Activated T-cell treated with anti-CD3 and anti-CD28 coated beads, Interleukin-2, amount 50 U/mL, for 24 hours (primary cell): ENCODE results near the gene NANOG.
"Not testable (repeated sequence)": the region's sequence is repeated elsewhere in the genome, so short reads cannot be mapped to it uniquely, and the experiment has no call there.

Experiments
- DNase-seq: peaks from one replicate; pipeline ENCODE4 v3.0.0-alpha.2; 2020
- H3K27ac Mint-ChIP-seq: 2 replicates; pipeline ENCODE4 v1.8.0; 2020; ENCODE audit warnings: mild to moderate bottlenecking, mixed read lengths
- H3K27me3 Mint-ChIP-seq: 2 replicates; pipeline ENCODE4 v1.8.0; 2020; ENCODE audit warnings: mixed read lengths
- H3K36me3 Mint-ChIP-seq: 2 replicates; pipeline ENCODE4 v1.8.0; 2020; ENCODE audit warnings: low read depth, mixed read lengths
- H3K4me1 Mint-ChIP-seq: 2 replicates; pipeline ENCODE4 v1.8.0; 2020; ENCODE audit warnings: low read depth, mixed read lengths
- H3K4me3 Mint-ChIP-seq: 2 replicates; pipeline ENCODE4 v1.8.0; 2020; ENCODE audit warnings: mild to moderate bottlenecking, moderate library complexity, mixed read lengths
- H3K9me3 Mint-ChIP-seq: 2 replicates; pipeline ENCODE4 v1.8.0; 2020; ENCODE audit warnings: mixed read lengths

Gene NANOG

GRCh38 chr12:7787574-7788293 lies 1.5 kb upstream of the NANOG start:
- Mint-ChIP-seq H3K36me3 (no peaks in the 10 kb centered on the region), H3K27me3 (peaks cover 21% of the 10 kb centered on the region), H3K4me3 (no peak overlapping the region), H3K9me3 (no peaks in the 10 kb centered on the region), H3K4me1 (no peaks in the 10 kb centered on the region), H3K27ac (no peak overlapping the region)
- DNase-seq: no peak

DNA sequence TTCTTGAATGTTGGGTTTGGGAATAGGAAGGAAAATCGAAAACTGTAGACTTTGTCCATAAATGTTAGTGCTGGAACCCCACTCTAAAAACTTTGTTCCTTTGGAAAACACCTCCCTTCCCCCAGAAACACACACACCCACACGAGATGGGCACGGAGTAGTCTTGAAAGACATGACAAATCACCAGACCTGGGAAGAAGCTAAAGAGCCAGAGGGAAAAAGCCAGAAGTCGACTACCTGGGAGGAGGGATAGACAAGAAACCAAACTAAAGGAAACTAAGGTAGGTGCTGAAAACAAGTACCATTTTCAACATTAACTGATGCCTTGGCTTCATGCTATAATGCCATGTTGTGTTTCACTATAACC lies 925 bp upstream of the NANOG start:
- Mint-ChIP-seq H3K27ac (no peak overlapping the region), H3K4me3 (no peak overlapping the region), H3K4me1 (no peaks in the 10 kb centered on the region), H3K27me3 (peaks cover 21% of the 10 kb centered on the region), H3K9me3 (no peaks in the 10 kb centered on the region), H3K36me3 (no peaks in the 10 kb centered on the region)
- DNase-seq: no peak

DNA sequence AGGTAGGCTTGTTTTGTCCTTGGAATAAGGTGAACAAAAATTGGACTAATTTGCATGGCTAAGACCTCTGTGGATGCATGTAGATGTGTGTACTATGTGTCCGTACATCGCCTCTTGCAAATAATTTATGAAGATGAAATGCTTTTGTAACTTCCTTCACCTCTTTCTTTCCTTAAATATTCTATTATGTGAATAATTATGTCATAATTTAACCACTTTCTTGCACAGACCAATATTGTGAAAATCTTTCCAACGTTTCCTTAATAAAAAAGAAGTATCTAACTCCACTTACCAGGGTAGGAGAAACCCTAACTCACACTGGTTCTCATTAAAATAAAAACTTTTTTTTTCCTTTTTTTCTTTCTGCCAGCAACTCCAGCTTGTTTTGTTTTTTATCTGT lies 4.0 kb downstream of the NANOG start:
- Mint-ChIP-seq H3K36me3 (no peaks in the 10 kb centered on the region), H3K4me1 (no peaks in the 10 kb centered on the region), H3K27ac (no peak overlapping the region), H3K9me3 (no peaks in the 10 kb centered on the region), H3K4me3 (no peak overlapping the region), H3K27me3 (peaks cover 15% of the 10 kb centered on the region)
- DNase-seq: no peak

DNA sequence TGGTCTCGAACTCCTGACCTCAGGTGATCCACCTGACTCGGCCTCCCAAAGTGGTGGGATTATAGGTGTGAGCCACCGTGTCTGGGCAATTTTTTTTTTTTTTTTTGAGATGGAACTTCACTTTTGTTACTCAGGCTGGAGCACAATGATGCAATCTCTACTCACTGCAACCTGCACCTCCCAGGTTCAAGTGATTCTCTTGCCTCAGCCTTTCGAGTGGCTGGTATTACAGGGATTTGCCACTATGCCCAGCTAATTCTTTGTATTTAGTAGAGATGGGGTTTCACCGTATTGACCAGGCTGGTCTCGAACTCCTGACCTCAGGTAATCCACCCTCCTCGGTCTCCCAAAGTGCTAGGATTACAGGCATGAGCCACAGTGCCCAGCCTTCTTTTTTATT lies 8.1 kb downstream of the NANOG start:
- not testable (repeated sequence) for H3K4me3 Mint-ChIP-seq, H3K9me3 Mint-ChIP-seq, H3K27me3 Mint-ChIP-seq, H3K4me1 Mint-ChIP-seq, H3K27ac Mint-ChIP-seq, H3K36me3 Mint-ChIP-seq, DNase-seq

DNA sequence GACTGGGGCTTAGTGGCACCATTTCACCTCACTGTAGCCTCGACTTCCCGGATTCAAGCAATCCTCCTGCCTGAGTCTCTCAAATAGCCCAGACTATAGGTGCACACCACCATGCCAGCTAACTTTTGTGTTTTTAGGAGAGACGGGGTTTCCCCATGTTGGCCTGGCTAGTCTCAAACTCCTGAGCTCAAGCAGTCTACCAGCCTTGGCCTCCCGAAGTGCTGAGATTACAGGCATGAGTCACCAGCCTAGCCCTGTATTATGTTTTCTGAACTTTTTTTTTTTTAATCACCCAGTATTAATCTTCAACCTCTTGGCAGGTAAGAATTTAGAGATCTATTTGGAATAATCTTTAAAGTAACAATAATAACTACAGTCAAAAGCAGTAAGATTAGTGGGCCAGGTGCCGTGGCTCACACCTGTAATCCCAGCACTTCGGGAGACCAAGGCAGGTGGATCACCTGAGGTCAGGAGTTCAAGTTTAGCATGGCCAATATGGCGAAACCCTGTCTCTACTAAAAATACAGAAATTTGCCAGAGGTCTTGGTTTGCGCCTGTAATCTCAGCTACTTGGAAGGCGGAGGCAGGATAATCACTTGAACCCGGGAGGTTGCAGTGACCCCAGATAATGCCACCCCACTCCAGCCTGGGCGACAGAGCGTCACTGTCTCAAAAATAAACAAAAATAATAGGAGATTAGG lies 8.6 kb downstream of the NANOG start:
- DNase-seq: no peak
- H3K27me3 Mint-ChIP-seq: no peaks in the 10 kb centered on the region

GRCh38 chr12:7798750-7799308 lies 9.6 kb downstream of the NANOG start:
- not testable (repeated sequence) for H3K27me3 Mint-ChIP-seq, H3K36me3 Mint-ChIP-seq, H3K9me3 Mint-ChIP-seq, DNase-seq, H3K27ac Mint-ChIP-seq, H3K4me1 Mint-ChIP-seq, H3K4me3 Mint-ChIP-seq

More for the DNA sequence above, 8.6 kb downstream of the NANOG start:
- Mint-ChIP-seq H3K9me3 (no peaks in the 10 kb centered on the region), H3K4me1 (no peaks in the 10 kb centered on the region), H3K36me3 (no peaks in the 10 kb centered on the region), H3K27ac (no peak overlapping the region), H3K4me3 (no peak overlapping the region)

GRCh38 chr12:7801460-7801859 lies 12.3 kb downstream of the NANOG start:
- DNase-seq: no peak
- Mint-ChIP-seq H3K27ac (no peak overlapping the region), H3K4me1 (no peaks in the 10 kb centered on the region), H3K27me3 (no peaks in the 10 kb centered on the region), H3K9me3 (no peaks in the 10 kb centered on the region), H3K4me3 (no peak overlapping the region), H3K36me3 (no peaks in the 10 kb centered on the region)

DNA sequence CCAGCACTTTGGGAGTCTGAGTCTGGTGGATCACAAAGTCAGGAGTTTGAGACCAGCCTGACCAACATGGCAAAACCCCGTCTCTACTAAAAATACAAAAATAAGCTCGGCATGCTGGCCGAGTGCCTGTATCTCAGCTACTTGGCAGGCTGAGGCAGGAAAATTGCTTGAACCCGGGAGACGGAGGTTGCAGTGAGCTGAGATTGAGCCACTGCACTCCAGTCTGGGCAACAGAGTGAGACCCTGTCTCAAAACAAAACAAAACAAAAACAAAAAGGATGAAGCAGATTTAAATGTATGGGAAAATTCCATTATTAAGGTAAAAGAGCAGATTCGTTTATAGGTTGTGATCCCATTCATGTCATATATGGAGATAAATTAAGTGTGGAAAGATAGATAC lies 17.1 kb downstream of the NANOG start:
- H3K4me3 Mint-ChIP-seq, H3K27ac Mint-ChIP-seq, H3K36me3 Mint-ChIP-seq, H3K9me3 Mint-ChIP-seq, H3K27me3 Mint-ChIP-seq, H3K4me1 Mint-ChIP-seq, DNase-seq: not testable (repeated sequence)

DNA sequence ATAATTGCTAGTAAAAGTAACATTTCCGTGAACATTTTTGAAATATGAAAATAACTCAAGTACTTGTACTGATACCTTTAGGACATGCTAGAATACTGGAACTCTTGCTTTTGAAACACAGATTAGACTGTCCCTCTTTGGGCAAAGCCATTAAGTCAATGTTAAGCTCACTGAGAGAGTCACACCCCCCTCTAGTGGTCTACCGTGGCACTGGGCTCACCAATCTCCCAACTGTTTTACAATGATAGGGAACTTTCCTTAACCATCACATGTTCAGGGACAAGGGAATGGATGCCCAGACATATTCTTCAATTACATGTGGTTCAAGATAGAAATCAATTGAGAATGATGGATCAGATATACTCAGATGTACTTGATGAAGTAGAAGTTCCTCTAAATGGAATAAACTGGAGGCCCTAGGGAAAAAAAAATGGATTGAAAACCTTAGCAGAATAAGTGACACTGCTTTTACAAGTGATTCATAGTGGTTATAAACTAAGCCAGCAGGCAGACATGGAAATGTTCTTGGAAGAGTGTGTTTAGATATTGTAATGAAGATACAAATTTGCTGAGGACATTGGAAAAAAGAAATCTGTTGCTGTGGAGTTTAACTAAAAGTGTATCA lies 17.8 kb downstream of the NANOG start:
- Mint-ChIP-seq H3K4me1 (no peaks in the 10 kb centered on the region), H3K9me3 (no peaks in the 10 kb centered on the region), H3K27me3 (peaks cover 4% of the 10 kb centered on the region), H3K27ac (no peak overlapping the region), H3K4me3 (no peak overlapping the region), H3K36me3 (no peaks in the 10 kb centered on the region)
- DNase-seq: peak; percentile 69

GRCh38 chr12:7825754-7826153 lies 36.6 kb downstream of the NANOG start:
- H3K9me3 Mint-ChIP-seq, H3K4me1 Mint-ChIP-seq, H3K27me3 Mint-ChIP-seq, H3K36me3 Mint-ChIP-seq, H3K4me3 Mint-ChIP-seq, H3K27ac Mint-ChIP-seq, DNase-seq: not testable (repeated sequence)

GRCh38 chr12:7829737-7830136 lies 40.5 kb downstream of the NANOG start:
- not testable (repeated sequence) for H3K4me1 Mint-ChIP-seq, H3K27me3 Mint-ChIP-seq, H3K36me3 Mint-ChIP-seq, H3K27ac Mint-ChIP-seq, H3K9me3 Mint-ChIP-seq, DNase-seq, H3K4me3 Mint-ChIP-seq

DNA sequence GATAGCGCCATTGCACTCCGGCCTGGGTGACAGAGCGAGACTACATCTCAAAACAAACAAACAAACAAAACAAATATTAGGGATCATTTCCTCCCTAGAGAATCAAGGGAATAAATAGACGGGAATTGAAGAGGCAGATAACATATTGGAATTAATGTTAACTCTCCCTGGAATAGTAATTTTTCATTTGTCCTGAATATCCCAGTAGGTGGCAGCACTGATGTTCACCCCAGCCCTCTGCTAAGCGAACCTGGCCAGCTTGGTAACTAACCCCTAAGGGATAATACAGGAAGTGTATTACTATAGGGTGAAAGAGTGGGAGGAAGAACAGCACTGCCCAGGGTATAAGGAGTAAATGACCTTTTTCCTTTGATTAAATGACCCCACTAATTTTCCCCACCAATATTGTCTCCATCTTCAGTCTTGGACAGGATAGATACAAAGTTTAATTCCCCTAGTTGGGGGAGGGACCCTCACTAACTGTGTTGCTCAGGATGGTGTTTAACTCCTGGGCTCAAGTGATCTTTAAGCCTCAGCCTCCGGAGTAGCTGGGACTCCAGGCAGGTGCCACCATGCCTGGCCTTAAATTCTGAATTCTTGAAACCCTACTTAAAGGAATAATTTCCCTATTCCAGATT lies 43.0 kb downstream of the NANOG start:
- Mint-ChIP-seq H3K27me3 (no peaks in the 10 kb centered on the region), H3K9me3 (no peaks in the 10 kb centered on the region), H3K4me1 (peaks cover 3% of the 10 kb centered on the region), H3K36me3 (no peaks in the 10 kb centered on the region), H3K4me3 (no peak overlapping the region), H3K27ac (no peak overlapping the region)
- no peak for DNase-seq

DNA sequence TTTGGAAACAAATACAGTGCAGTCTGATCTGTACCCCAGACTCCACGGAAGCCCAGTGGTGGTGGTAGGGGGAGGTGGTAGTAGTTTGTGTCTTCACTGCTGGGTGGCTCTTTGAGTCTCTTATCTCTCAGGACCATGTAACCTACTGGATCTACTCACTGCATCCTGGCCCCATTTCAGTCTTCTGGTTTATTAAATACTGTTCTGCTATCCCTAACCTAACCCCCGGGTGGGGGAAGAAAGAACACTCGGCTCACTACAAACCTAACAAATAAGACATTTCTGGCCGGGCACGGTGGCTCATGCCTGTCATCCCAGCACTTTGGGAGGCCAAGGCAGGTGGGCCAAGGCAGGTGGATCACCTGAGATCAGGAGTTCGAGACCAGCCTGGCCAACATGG lies 44.0 kb downstream of the NANOG start:
- H3K36me3 Mint-ChIP-seq, H3K27me3 Mint-ChIP-seq, H3K9me3 Mint-ChIP-seq, DNase-seq, H3K4me3 Mint-ChIP-seq, H3K27ac Mint-ChIP-seq, H3K4me1 Mint-ChIP-seq: not testable (repeated sequence)

GRCh38 chr12:7833831-7834230 lies 44.6 kb downstream of the NANOG start:
- Mint-ChIP-seq H3K27ac (no peak overlapping the region), H3K36me3 (no peaks in the 10 kb centered on the region)
- no peak for DNase-seq

GRCh38 chr12:7834701-7835100 lies 45.5 kb downstream of the NANOG start:
- Mint-ChIP-seq H3K4me1 (peaks cover 3% of the 10 kb centered on the region), H3K27ac (no peak overlapping the region), H3K36me3 (no peaks in the 10 kb centered on the region), H3K4me3 (no peak overlapping the region), H3K27me3 (no peaks in the 10 kb centered on the region), H3K9me3 (no peaks in the 10 kb centered on the region)
- no peak for DNase-seq

More at GRCh38 chr12:7833831-7834230, 44.6 kb downstream of the NANOG start:
- no peak overlapping the region for H3K4me3 Mint-ChIP-seq
- peaks cover 3% of the 10 kb centered on the region for H3K4me1 Mint-ChIP-seq
- H3K9me3 Mint-ChIP-seq: no peaks in the 10 kb centered on the region
- H3K27me3 Mint-ChIP-seq: no peaks in the 10 kb centered on the region
